SK-N-SH treated with all-trans-retinoic acid at 6 μM for 48 hours (cell line): ENCODE results near the gene ADK.

Source experiments
- ARNTL ChIP-seq: fragments of 450-650 bp; formaldehyde crosslinking; IDR thresholded peaks from 2 replicates; pipeline ENCODE4 v1.5.0; 2020; ENCODE audit warnings: low read depth, mild to moderate bottlenecking, moderate library complexity, borderline replicate concordance
- BACH2 ChIP-seq: fragments of 250-450 bp; sonication (Bioruptor Pico); IDR thresholded peaks from 2 replicates; pipeline ENCODE4 v1.9.0; 2021; ENCODE audit warnings: mild to moderate bottlenecking, borderline replicate concordance
- CSDC2 ChIP-seq: fragments of 250-450 bp; sonication (Bioruptor Pico); IDR thresholded peaks from 2 replicates; pipeline ENCODE4 v1.5.0; 2020; ENCODE audit warnings: mild to moderate bottlenecking, moderate library complexity
- OSR1 ChIP-seq: fragments of 250-450 bp; sonication (Bioruptor Pico); IDR thresholded peaks from 2 replicates; pipeline ENCODE4 v1.8.0; 2022; ENCODE audit warnings: moderate library complexity, mild to moderate bottlenecking, inconsistent platforms
- PPARA ChIP-seq: fragments of 250-450 bp; sonication (Bioruptor Pico); IDR thresholded peaks from 2 replicates; pipeline ENCODE4 v1.5.0; 2020; ENCODE audit warnings: mild to moderate bottlenecking, borderline replicate concordance
- RARB ChIP-seq: fragments of 250-450 bp; sonication (Bioruptor Pico); IDR thresholded peaks from 2 replicates; pipeline ENCODE4 v1.8.0; 2021; ENCODE audit warnings: mild to moderate bottlenecking, moderate library complexity
- SNAI2 ChIP-seq: fragments of 250-450 bp; sonication (Bioruptor Pico); IDR thresholded peaks from 2 replicates; pipeline ENCODE4 v1.5.0; 2020; ENCODE audit warnings: mild to moderate bottlenecking, moderate library complexity
- TCF4 ChIP-seq: fragments of 250-450 bp; sonication (Bioruptor Pico); IDR thresholded peaks from 2 replicates; pipeline ENCODE4 v1.8.0; 2021; ENCODE audit warnings: mild to moderate bottlenecking, moderate library complexity, borderline replicate concordance
- TOX ChIP-seq: fragments of 250-450 bp; sonication (Bioruptor Pico); IDR thresholded peaks from 2 replicates; pipeline ENCODE4 v1.8.0; 2021; ENCODE audit warnings: mild to moderate bottlenecking, moderate library complexity, borderline replicate concordance
- ZC3H10 ChIP-seq: fragments of 250-450 bp; sonication (Bioruptor Pico); IDR thresholded peaks from 2 replicates; pipeline ENCODE4 v1.5.1; 2021; ENCODE audit warnings: mild to moderate bottlenecking, moderate library complexity
- ZFP30 ChIP-seq: fragments of 450-650 bp; formaldehyde crosslinking; IDR thresholded peaks from 2 replicates; pipeline ENCODE4 v1.5.0; 2022; ENCODE audit warnings: mild to moderate bottlenecking, moderate library complexity
- TF ChIP-seq, protein P1 (sequence below): fragments of 250-450 bp; sonication (Bioruptor Pico); IDR thresholded peaks from 2 replicates; pipeline ENCODE4 v1.8.0; 2020; ENCODE audit warnings: mild to moderate bottlenecking, moderate library complexity, borderline replicate concordance
- TF ChIP-seq, protein P2 (sequence below): fragments of 250-450 bp; sonication (Bioruptor Pico); IDR thresholded peaks from 2 replicates; pipeline ENCODE4 v1.5.1; 2020; ENCODE audit warnings: low read depth, mild to moderate bottlenecking, moderate library complexity

DNA sequence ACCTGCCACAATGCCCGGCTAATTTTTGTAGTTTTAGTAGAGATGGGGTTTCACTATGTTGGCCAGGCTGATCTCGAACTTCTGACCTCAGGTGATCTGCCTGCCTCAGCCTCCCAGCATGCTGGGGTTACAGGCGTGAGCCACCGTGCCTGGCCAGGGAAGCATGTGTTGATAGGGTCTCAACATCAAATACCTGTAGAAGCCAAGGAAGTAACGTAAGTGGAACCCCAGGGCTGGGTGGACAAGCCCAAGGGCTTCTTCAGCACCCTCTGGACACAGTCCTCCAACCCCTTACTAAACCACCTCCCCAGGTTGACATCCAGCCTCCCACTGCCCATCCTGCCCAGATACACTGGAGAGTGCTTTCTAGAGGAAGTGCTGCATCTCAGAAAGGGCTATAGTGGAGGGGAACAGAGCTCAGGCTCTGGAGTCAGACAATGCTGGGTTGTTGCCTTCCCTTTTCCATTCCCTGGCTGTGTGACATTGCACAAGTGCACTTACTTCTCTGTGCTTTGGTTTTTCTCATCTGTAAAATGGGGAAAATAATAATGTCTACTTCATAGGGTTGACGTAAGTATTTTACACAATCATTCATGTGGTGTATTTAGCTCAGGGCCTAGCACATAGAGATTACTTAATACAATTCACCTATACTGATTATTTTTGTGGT is 601.5 kb downstream of the ADK start:
- no peak for TF ChIP-seq SNAI2 (CRISPR knock-in tag)
- TF ChIP-seq RARB (CRISPR knock-in tag): no peak
- TF ChIP-seq, protein P1, sequence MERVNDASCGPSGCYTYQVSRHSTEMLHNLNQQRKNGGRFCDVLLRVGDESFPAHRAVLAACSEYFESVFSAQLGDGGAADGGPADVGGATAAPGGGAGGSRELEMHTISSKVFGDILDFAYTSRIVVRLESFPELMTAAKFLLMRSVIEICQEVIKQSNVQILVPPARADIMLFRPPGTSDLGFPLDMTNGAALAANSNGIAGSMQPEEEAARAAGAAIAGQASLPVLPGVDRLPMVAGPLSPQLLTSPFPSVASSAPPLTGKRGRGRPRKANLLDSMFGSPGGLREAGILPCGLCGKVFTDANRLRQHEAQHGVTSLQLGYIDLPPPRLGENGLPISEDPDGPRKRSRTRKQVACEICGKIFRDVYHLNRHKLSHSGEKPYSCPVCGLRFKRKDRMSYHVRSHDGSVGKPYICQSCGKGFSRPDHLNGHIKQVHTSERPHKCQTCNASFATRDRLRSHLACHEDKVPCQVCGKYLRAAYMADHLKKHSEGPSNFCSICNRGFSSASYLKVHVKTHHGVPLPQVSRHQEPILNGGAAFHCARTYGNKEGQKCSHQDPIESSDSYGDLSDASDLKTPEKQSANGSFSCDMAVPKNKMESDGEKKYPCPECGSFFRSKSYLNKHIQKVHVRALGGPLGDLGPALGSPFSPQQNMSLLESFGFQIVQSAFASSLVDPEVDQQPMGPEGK (CRISPR knock-in tag): no peak
- no peak for TF ChIP-seq CSDC2
- no peak for TF ChIP-seq TOX (CRISPR knock-in tag)
- TF ChIP-seq ZC3H10 (CRISPR knock-in tag): no peak
- TF ChIP-seq ZFP30: no peak
- no peak for TF ChIP-seq ARNTL (CRISPR knock-in tag)
- no peak for TF ChIP-seq BACH2 (CRISPR knock-in tag)
- TF ChIP-seq, protein P2, sequence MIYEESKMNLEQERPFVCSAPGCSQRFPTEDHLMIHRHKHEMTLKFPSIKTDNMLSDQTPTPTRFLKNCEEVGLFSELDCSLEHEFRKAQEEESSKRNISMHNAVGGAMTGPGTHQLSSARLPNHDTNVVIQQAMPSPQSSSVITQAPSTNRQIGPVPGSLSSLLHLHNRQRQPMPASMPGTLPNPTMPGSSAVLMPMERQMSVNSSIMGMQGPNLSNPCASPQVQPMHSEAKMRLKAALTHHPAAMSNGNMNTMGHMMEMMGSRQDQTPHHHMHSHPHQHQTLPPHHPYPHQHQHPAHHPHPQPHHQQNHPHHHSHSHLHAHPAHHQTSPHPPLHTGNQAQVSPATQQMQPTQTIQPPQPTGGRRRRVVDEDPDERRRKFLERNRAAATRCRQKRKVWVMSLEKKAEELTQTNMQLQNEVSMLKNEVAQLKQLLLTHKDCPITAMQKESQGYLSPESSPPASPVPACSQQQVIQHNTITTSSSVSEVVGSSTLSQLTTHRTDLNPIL: no peak
- TF ChIP-seq OSR1 (CRISPR knock-in tag): no peak
- TF ChIP-seq PPARA (CRISPR knock-in tag): no peak
- TF ChIP-seq TCF4 (CRISPR knock-in tag): no peak
